Neural progenitor cell (in vitro differentiated cells): Measurements from ENCODE around the gene POU3F3. TPM values are rescaled to one million over a fixed set of nuclear protein-coding genes. Genes with fewer than 3 reads are reported as not detected.

Source experiments
- DNase-seq: peaks from one replicate; pipeline ENCODE4 v3.0.0-alpha.2; 2016; ENCODE audit warnings: low spot score
- H2AFZ ChIP-seq: fragments of 200-600 bp; sonication (generic); replicated peaks from 2 replicates; pipeline ENCODE4 v1.6.1; 2016; ENCODE audit warnings: antibody characterized with exemption
- H3F3A ChIP-seq: fragments of 200-600 bp; sonication (generic); 2 replicates; pipeline ENCODE4 v1.6.1; 2016; ENCODE audit warnings: antibody characterized with exemption, low read depth
- H3K27ac ChIP-seq: fragments of 200-600 bp; sonication (generic); 2 replicates; pipeline ENCODE4 v1.5.1; 2016; ENCODE audit warnings: mild to moderate bottlenecking
- H3K27me3 ChIP-seq: fragments of 200-600 bp; sonication (generic); 2 replicates; pipeline ENCODE4 v1.6.1; 2016; ENCODE audit warnings: mild to moderate bottlenecking, moderate library complexity
- H3K36me3 ChIP-seq: fragments of 200-600 bp; sonication (generic); 2 replicates; pipeline ENCODE4 v1.5.1; 2016
- H3K4me1 ChIP-seq: fragments of 200-600 bp; sonication (generic); 2 replicates; pipeline ENCODE4 v1.6.1; 2016; ENCODE audit warnings: mixed run types
- H3K4me2 ChIP-seq: fragments of 200-600 bp; sonication (generic); 2 replicates; pipeline ENCODE4 v1.6.1; 2016
- H3K4me3 ChIP-seq: fragments of 200-600 bp; sonication (generic); 2 replicates; pipeline ENCODE4 v1.5.1; 2016
- H3K79me2 ChIP-seq: fragments of 200-600 bp; sonication (generic); 2 replicates; pipeline ENCODE4 v1.6.1; 2016; ENCODE audit warnings: low read depth
- H3K9ac ChIP-seq: fragments of 200-600 bp; sonication (generic); 2 replicates; pipeline ENCODE4 v1.6.1; 2016
- H3K9me3 ChIP-seq: fragments of 200-600 bp; sonication (generic); 2 replicates; pipeline ENCODE4 v1.5.1; 2016; ENCODE audit warnings: low read depth
- H4K20me1 ChIP-seq: fragments of 200-600 bp; sonication (generic); 2 replicates; pipeline ENCODE4 v1.6.1; 2016; ENCODE audit warnings: low read depth
- H3K27ac Mint-ChIP-seq: 3 replicates; pipeline ENCODE4 v1.8.0; 2021; ENCODE audit warnings: mixed read lengths
- H3K27me3 Mint-ChIP-seq: 2 replicates; pipeline ENCODE4 v1.8.0; 2022; ENCODE audit warnings: low read depth, mild to moderate bottlenecking, inconsistent platforms, moderate library complexity, mixed read lengths; ENCODE audit not compliant: insufficient read depth
- H3K36me3 Mint-ChIP-seq: 3 replicates; pipeline ENCODE4 v1.8.0; 2021; ENCODE audit warnings: mixed read lengths
- H3K4me1 Mint-ChIP-seq: 3 replicates; pipeline ENCODE4 v1.8.0; 2021; ENCODE audit warnings: mixed read lengths
- H3K4me3 Mint-ChIP-seq: 3 replicates; pipeline ENCODE4 v1.8.0; 2021; ENCODE audit warnings: mild to moderate bottlenecking, moderate library complexity, mixed read lengths
- H3K9me3 Mint-ChIP-seq: 3 replicates; pipeline ENCODE4 v1.8.0; 2020; ENCODE audit warnings: mixed read lengths
- EZH2 ChIP-seq: fragments of 200-600 bp; sonication (generic); IDR thresholded peaks from 2 replicates; pipeline ENCODE4 v1.6.1; 2017; ENCODE audit warnings: antibody characterized with exemption, mild to moderate bottlenecking, moderate library complexity
- EZH2phosphoT487 ChIP-seq: fragments of 200-600 bp; sonication (generic); IDR thresholded peaks from 2 replicates; pipeline ENCODE4 v1.6.1; 2017; ENCODE audit warnings: antibody characterized with exemption
- small RNA-seq: library from RNA; depleted of rRNA; stranded (forward); fragments of <200 nt; gene quantifications from one replicate; pipeline ENCODE3, GENCODE V24; 2015
- total RNA-seq: library from RNA; depleted of rRNA; stranded (reverse); fragments of >200 nt; gene quantifications from 2 replicates; pipeline ENCODE4 v1.2.3, GENCODE V29; 2015; ENCODE audit warnings: low replicate concordance
- TF ChIP-seq, protein P1 (sequence below): fragments of 200-600 bp; sonication (generic); IDR thresholded peaks from 2 replicates; pipeline ENCODE4 v1.5.1; 2017; ENCODE audit warnings: antibody characterized with exemption, mild to moderate bottlenecking

POU3F3 gene
- total RNA-seq, 1 donor from 2014 or later: not detected

DNA sequence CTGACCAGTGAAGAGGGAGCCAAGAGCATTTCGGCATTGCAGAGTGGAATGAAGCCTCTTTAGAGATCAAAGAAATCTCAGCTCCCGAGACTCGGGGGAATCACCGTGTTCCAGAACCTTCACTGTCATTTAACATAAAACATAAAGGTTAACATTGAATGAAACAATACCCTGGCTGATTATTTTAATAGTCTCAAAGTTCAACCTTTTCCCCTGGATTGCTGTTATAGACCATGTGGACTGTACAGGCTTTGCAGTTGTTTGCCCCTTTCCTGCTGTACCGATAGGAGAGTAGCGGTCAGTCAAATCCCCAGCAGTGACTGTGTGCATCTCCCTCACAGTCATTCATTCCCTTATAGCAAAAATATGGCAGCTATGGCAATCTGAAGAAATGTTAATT is 48.4 kb downstream of the POU3F3 start:
- TF ChIP-seq EZH2 (no peak), EZH2phosphoT487 (no peak)
- TF ChIP-seq, protein P1, sequence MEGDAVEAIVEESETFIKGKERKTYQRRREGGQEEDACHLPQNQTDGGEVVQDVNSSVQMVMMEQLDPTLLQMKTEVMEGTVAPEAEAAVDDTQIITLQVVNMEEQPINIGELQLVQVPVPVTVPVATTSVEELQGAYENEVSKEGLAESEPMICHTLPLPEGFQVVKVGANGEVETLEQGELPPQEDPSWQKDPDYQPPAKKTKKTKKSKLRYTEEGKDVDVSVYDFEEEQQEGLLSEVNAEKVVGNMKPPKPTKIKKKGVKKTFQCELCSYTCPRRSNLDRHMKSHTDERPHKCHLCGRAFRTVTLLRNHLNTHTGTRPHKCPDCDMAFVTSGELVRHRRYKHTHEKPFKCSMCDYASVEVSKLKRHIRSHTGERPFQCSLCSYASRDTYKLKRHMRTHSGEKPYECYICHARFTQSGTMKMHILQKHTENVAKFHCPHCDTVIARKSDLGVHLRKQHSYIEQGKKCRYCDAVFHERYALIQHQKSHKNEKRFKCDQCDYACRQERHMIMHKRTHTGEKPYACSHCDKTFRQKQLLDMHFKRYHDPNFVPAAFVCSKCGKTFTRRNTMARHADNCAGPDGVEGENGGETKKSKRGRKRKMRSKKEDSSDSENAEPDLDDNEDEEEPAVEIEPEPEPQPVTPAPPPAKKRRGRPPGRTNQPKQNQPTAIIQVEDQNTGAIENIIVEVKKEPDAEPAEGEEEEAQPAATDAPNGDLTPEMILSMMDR: no peak
- H3K36me3 Mint-ChIP-seq: no peaks in the 10 kb centered on the region
- no peak overlapping the region for H3K9ac ChIP-seq
- DNase-seq: no peak
- H3K27me3 Mint-ChIP-seq: peaks cover 7% of the 10 kb centered on the region
- no peak overlapping the region for H2AFZ ChIP-seq
- no peaks in the 10 kb centered on the region for H4K20me1 ChIP-seq
- no peaks in the 10 kb centered on the region for H3F3A ChIP-seq
- no peak overlapping the region for H3K4me3 ChIP-seq
- no peak overlapping the region for H3K4me3 Mint-ChIP-seq
- H3K79me2 ChIP-seq: no peaks in the 10 kb centered on the region
- no peaks in the 10 kb centered on the region for H3K9me3 ChIP-seq
- no peaks in the 10 kb centered on the region for H3K9me3 Mint-ChIP-seq
- H3K27ac Mint-ChIP-seq: no peak overlapping the region
- H3K4me1 Mint-ChIP-seq: peaks cover 3% of the 10 kb centered on the region
- no peak overlapping the region for H3K27ac ChIP-seq
- H3K27me3 ChIP-seq: no peaks in the 10 kb centered on the region
- no peak overlapping the region for H3K4me2 ChIP-seq
- H3K36me3 ChIP-seq: no peaks in the 10 kb centered on the region
- H3K4me1 ChIP-seq: no peaks in the 10 kb centered on the region

Small RNA genes lying within 50 kb of the gene (small RNA-seq; reads per million reads assigned to genes)
- not detected for gene AC018730.1

Other genes starting within 250 kb of the POU3F3 start
- gene MRPS9, start 184.0 kb downstream of the POU3F3 start, total RNA-seq: 61.4 and 78.0 TPM in 2 replicates